Keratinocyte (primary cell): Measurements from ENCODE around the gene ZNF365. TPM values are rescaled to one million over a fixed set of nuclear protein-coding genes. Genes with fewer than 3 reads are reported as not detected.

Source experiments
- DNase-seq: peaks from one replicate; pipeline ENCODE4 v3.0.0-alpha.2; 2011; ENCODE audit warnings: low read depth, missing footprints, low spot score
- FAIRE-seq: peaks from 2 replicates; lab custom pipeline; 2011; peaks lifted over from hg19 to GRCh38; lab: Jason Lieb, UNC
- H2AFZ ChIP-seq: 2 replicates; pipeline ENCODE4 v1.6.0; 2012; ENCODE audit warnings: low read length, control low read depth, inconsistent platforms; ENCODE audit not compliant: control insufficient read depth
- H3K27ac ChIP-seq: 2 replicates; pipeline ENCODE4 v1.5.1; 2011; ENCODE audit warnings: low read length; ENCODE audit not compliant: control insufficient read depth, insufficient read depth
- H3K27me3 ChIP-seq: 3 replicates; pipeline ENCODE4 v1.6.0; 2011; ENCODE audit warnings: low read length; ENCODE audit not compliant: control insufficient read depth, insufficient read depth; ENCODE audit errors: extremely low read depth
- H3K36me3 ChIP-seq, 2 experiments: 2 replicates in 1 of 2; 3 replicates in 1 of 2; pipeline ENCODE4 v1.5.1; 2011; ENCODE audit warnings: low read length in 2 of 2, mild to moderate bottlenecking in 1 of 2; ENCODE audit not compliant: control insufficient read depth in 2 of 2, insufficient read depth in 2 of 2; ENCODE audit errors: extremely low read depth in 1 of 2
- H3K4me1 ChIP-seq: 3 replicates; pipeline ENCODE4 v1.5.1; 2011; ENCODE audit warnings: low read length; ENCODE audit not compliant: control insufficient read depth, insufficient read depth; ENCODE audit errors: extremely low read depth
- H3K4me2 ChIP-seq: 3 replicates; pipeline ENCODE4 v1.6.0; 2011; ENCODE audit warnings: low read depth, low read length; ENCODE audit not compliant: control insufficient read depth, insufficient read depth; ENCODE audit errors: extremely low read depth
- H3K4me3 ChIP-seq, 3 experiments: fragments of 200-600 bp in 1 of 3; sonication (generic) in 1 of 3; 2 replicates in 2 of 3; 3 replicates in 1 of 3; pipeline ENCODE4 v1.5.1; 2011 to 2016; ENCODE audit warnings: low read length in 3 of 3, mild to moderate bottlenecking in 3 of 3, control low read depth in 2 of 3, inconsistent platforms in 1 of 3, low read depth in 1 of 3, mixed read lengths in 1 of 3, mixed run types in 1 of 3, moderate library complexity in 1 of 3; ENCODE audit not compliant: control insufficient read depth in 2 of 3, insufficient read depth in 2 of 3; ENCODE audit errors: extremely low read depth in 1 of 3
- H3K79me2 ChIP-seq: 2 replicates; pipeline ENCODE4 v1.6.0; 2012; ENCODE audit warnings: low read length; ENCODE audit not compliant: control insufficient read depth, insufficient read depth
- H3K9ac ChIP-seq: 3 replicates; pipeline ENCODE4 v1.6.0; 2011; ENCODE audit warnings: low read length; ENCODE audit not compliant: control insufficient read depth, insufficient read depth; ENCODE audit errors: extremely low read depth
- H3K9me1 ChIP-seq: 3 replicates; pipeline ENCODE4 v1.6.0; 2011; ENCODE audit warnings: low read length; ENCODE audit not compliant: control insufficient read depth, insufficient read depth; ENCODE audit errors: extremely low read depth
- H3K9me3 ChIP-seq: 2 replicates; pipeline ENCODE4 v1.5.1; 2012; ENCODE audit warnings: low read depth, low read length; ENCODE audit not compliant: control insufficient read depth
- H4K20me1 ChIP-seq: 3 replicates; pipeline ENCODE4 v1.6.0; 2011; ENCODE audit warnings: low read length; ENCODE audit not compliant: control insufficient read depth, insufficient read depth; ENCODE audit errors: extremely low read depth
- CTCF ChIP-seq, 3 experiments: IDR thresholded peaks in 1 of 3; conservative IDR thresholded peaks in 1 of 3; optimal IDR thresholded peaks in 1 of 3; 2 replicates in 2 of 3; 3 replicates in 1 of 3; pipeline versions ENCODE3 to v1.5.1; 2011; ENCODE audit warnings: low read length in 3 of 3, mild to moderate bottlenecking in 3 of 3, moderate library complexity in 2 of 3, control low read depth in 1 of 3, inconsistent platforms in 1 of 3; ENCODE audit not compliant: insufficient read depth in 2 of 3; ENCODE audit errors: extremely low read depth in 1 of 3
- EZH2 ChIP-seq: IDR thresholded peaks from one replicate; pipeline ENCODE4 v1.6.1; 2012; ENCODE audit warnings: inconsistent platforms, mild to moderate bottlenecking, low read length, moderate library complexity
- dilution Hi-C: fragments of 300-500 bp; cut with MboI; formaldehyde crosslinking; loops from one replicate; pipeline ENCODE4 v1.7.0; 2020; ENCODE audit warnings: low sequenced_read_pairs; ENCODE audit not compliant: extremely low pct_ligation_motif_present
- polyA plus RNA-seq, 5 experiments: library from polyadenylated mRNA; depleted of rRNA in 3 of 5; stranded (reverse) in 3 of 5; stranded (forward) in 1 of 5; unstranded in 1 of 5; fragments of >200 nt; gene quantifications; 1 replicate in 1 of 5; 2 replicates in 3 of 5; 3 replicates in 1 of 5; pipeline versions ENCODE4 v1.2.1 to v1.2.3, GENCODE V29; 2011 to 2012; ENCODE audit warnings: missing spikeins in 2 of 5, low read depth in 1 of 5, low replicate concordance in 1 of 5

The ZNF365 gene
- polyA plus RNA-seq, 1 donor (not counting 4 experiments of a cell fraction or from before 2014, with no cell fraction given), result 15.9 TPM

GRCh38 chr10:62394556-62395018 is 20.4 kb downstream of the ZNF365 start:
- H3K27ac ChIP-seq, result no peak overlapping the region
- peaks cover 2 to 4% of the 10 kb centered on the region in 2 experiments for H3K36me3 ChIP-seq
- FAIRE-seq, result no peak

GRCh38 chr10:62395892-62396291 is 21.7 kb downstream of the ZNF365 start:
- H3K9me1 ChIP-seq, result no peaks in the 10 kb centered on the region
- H3K79me2 ChIP-seq, result peaks cover 7% of the 10 kb centered on the region
- no peak overlapping the region for H3K9ac ChIP-seq
- TF ChIP-seq CTCF (optimal IDR thresholded peaks at IDR 0.05 in 1 of 3, IDR thresholded peaks at IDR 0.05 in 1 of 3, conservative IDR thresholded peaks at IDR 0.05 in 1 of 3; ENCODE audit: extremely low read depth in 1 of 3, insufficient read depth in 2 of 3, low read length in 3 of 3), result no peak
- no peak for TF ChIP-seq EZH2
- no peak overlapping the region for H3K4me2 ChIP-seq
- no peak overlapping the region for H3K27ac ChIP-seq
- H3K27me3 ChIP-seq, result no peaks in the 10 kb centered on the region
- FAIRE-seq (no peak), DNase-seq (no peak)
- H2AFZ ChIP-seq, result no peak overlapping the region
- no peaks in the 10 kb centered on the region for H3K4me1 ChIP-seq
- dilution Hi-C loops, result no loop called here
- no peaks in the 10 kb centered on the region for H4K20me1 ChIP-seq
- peaks cover 4 to 8% of the 10 kb centered on the region in 2 experiments for H3K36me3 ChIP-seq
- peaks cover 2% of the 10 kb centered on the region for H3K9me3 ChIP-seq
- H3K4me3 ChIP-seq, result no peak overlapping the region

More at GRCh38 chr10:62394556-62395018, 20.4 kb downstream of the ZNF365 start:
- TF ChIP-seq CTCF (optimal IDR thresholded peaks at IDR 0.05 in 1 of 3, IDR thresholded peaks at IDR 0.05 in 1 of 3, conservative IDR thresholded peaks at IDR 0.05 in 1 of 3; ENCODE audit: extremely low read depth in 1 of 3, insufficient read depth in 2 of 3, low read length in 3 of 3) (no peak), EZH2 (no peak)
- Histone ChIP-seq H3K4me2 (no peak overlapping the region), H3K9me1 (no peaks in the 10 kb centered on the region), H2AFZ (no peak overlapping the region), H3K27me3 (no peaks in the 10 kb centered on the region), H3K79me2 (peaks cover 9% of the 10 kb centered on the region), H4K20me1 (no peaks in the 10 kb centered on the region), H3K4me1 (peaks cover 3% of the 10 kb centered on the region), H3K4me3 (no peak overlapping the region), H3K9ac (no peak overlapping the region), H3K9me3 (peaks cover 2% of the 10 kb centered on the region)
- DNase-seq, result no peak
- dilution Hi-C loops, result no loop called here
